GM19023 (cell line): ENCODE data around the gene MIPOL1.

Experiments used
- ATAC-seq: cut with Tn5 transposase; IDR thresholded peaks from one replicate; pipeline ENCODE4 v1.9.1; 2021; ENCODE audit warnings: mild to moderate bottlenecking, moderate library complexity; ENCODE audit not compliant: unreplicated experiment

MIPOL1 gene

GRCh38 chr14:37580146-37580545 lies 382.4 kb downstream of the MIPOL1 start:
- no peak for ATAC-seq

GRCh38 chr14:37583358-37584210 lies 385.8 kb downstream of the MIPOL1 start:
- ATAC-seq: no peak

GRCh38 chr14:37584211-37585100 lies 386.7 kb downstream of the MIPOL1 start:
- no peak for ATAC-seq

DNA sequence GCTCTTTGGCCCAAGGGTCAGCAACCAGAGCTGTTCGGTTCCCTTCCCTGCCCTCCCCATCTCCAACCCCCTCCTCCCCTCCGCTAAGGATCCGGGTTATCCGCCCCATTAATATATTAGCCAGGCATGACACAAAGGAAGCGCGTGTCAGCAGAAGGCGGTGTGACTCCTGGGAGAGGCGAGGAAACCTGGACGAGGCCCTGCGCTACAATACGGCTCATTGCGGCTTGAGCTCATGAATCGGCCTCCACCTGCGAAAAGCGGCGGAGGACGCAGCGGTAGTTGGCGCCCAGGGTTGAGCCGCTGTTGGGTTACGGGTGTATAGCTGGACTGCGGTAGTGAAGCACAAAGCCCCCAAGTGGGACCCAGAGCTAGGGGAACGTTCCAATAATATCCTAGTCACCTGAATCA lies 387.4 kb downstream of the MIPOL1 start:
- no peak for ATAC-seq

- no peak for ATAC-seq
Measured at GRCh38 chr14:37585971-37586796, 388.4 kb downstream of the MIPOL1 start.

GRCh38 chr14:37586797-37587130 lies 389.0 kb downstream of the MIPOL1 start:
- ATAC-seq: no peak

DNA sequence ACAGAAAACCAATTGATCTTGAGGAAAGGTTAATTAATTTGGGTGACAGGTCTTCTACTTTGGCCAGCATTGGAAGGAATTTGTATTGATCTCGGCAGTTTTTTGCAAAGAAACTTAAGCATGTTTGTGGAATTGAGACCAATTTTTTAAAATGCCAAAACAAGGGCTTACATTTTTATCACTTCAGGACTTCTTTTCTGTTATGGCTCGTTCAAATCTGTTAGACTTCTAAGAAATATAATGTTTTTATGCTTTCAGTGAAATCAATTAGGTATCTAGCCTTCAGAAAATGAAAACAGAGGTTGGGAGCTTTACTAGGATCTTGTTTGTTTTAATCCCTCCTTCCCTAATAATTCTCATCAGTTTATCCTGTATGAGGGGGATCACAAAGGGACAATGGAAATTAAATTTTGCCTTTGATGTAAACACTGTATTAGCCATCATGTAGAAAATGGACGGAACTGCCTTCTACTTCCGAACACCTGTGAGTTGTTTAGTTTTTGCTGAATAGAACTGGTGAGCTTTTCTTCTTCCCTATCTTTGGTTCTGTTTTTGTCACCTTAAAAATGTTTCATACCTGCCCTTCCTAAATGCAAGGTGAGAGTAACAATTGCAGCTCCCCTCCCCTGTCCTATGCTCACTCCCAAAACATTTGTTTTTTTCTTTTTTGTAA lies 389.5 kb downstream of the MIPOL1 start:
- ATAC-seq: no peak

DNA sequence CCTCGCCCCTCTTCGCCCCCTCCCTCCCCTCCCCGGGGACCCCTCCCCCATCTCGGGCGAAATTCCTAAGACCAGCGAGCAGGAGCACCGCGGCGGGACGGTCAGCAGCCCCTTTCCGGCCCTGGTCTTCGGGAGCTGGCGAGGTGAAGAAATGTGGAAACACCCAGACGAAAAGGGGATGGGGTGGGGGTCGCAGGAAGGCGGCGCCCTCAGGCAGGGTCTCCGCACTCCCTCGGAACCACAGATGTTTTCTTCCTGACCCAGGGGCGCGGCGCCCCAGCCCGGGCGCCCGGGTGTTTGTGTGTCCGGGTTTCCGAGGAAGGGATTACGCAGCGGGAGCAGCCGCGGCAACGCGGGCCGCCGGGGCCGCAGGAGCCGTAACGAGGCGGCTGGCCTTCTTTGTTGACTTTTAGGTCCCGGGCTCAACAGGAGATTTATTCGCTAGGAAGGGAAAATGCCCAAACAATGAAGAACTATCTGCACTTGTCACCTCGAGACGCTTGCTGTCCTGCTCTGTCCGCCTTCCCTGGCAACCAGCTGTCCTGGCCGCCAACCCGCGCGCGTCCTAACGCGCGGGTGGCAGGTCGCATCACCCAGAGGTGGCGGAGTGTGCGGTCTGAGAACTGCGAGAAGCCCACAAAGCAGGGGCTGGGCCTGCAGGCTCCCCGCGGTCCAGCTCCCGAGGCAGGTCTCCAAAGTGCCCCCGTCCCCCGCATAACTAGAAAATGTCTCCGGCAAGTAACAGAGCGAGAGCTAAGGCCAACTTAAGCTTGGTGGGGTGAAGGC lies 390.3 kb downstream of the MIPOL1 start:
- no peak for ATAC-seq

- ATAC-seq: no peak
Measured at GRCh38 chr14:37588667-37588955, 390.9 kb downstream of the MIPOL1 start.

DNA sequence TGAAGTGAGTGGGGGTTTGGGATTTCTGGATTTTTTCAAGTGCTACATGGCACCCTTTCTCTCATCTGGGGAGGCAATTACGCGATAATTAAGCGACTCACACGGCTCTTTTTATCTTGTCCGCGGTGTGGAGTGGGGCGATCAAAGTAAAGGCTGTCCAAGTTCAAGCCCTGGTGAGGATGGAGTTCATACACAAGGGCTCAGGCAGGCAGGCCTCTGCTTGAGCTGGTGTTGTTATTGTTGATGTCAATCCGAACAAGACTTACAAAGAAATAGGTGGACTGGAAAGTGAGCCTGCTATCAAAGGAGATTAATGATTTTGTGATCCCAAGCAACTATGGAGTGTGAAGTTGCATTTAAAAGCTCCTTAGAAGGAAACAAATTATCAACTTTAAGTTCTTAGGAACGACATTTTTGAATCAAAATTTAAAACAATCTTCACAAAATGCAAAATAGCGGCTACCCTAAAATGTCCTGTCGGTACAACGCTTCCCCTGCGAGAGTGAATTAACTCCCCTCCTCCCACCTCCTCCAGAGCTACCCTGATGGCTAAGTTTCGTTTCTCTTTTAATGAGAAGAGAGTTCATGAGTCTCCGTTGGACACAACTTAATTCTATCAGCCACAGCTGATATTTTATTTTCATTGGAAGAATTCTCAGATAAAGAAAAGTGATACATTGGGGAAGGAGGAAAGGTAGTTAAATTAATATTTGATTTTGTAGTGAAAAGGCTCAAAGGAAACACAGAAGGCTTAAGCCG lies 391.4 kb downstream of the MIPOL1 start:
- no peak for ATAC-seq

GRCh38 chr14:37589715-37590427 lies 392.1 kb downstream of the MIPOL1 start:
- no peak for ATAC-seq

- ATAC-seq: no peak
Measured at GRCh38 chr14:37590428-37591139, 392.8 kb downstream of the MIPOL1 start.

GRCh38 chr14:37591311-37591940 lies 393.7 kb downstream of the MIPOL1 start:
- ATAC-seq: no peak

DNA sequence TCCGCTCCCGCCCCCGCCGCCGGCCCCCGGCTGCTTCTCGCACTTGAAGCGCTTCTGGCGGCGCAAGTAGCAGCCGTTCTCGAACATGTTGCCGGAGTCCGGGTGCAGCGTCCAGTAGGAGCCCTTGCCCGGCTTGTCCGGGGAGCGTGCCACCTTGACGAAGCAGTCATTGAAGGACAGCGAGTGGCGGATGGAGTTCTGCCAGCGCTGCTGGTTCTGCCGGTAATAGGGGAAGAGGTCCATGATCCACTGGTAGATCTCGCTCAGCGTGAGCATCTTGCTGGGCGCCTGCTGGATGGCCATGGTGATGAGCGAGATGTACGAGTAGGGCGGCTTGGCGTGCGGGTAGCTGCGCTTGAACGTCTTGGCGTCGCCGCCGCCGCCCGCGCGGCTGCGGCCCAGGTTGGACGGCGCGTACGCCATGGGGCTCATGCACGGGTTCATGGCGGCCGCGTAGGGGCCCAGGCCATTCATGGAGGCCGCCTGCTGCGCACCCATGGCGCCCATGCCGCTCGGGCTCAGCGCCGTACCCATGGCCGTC lies 394.3 kb downstream of the MIPOL1 start:
- ATAC-seq: no peak

DNA sequence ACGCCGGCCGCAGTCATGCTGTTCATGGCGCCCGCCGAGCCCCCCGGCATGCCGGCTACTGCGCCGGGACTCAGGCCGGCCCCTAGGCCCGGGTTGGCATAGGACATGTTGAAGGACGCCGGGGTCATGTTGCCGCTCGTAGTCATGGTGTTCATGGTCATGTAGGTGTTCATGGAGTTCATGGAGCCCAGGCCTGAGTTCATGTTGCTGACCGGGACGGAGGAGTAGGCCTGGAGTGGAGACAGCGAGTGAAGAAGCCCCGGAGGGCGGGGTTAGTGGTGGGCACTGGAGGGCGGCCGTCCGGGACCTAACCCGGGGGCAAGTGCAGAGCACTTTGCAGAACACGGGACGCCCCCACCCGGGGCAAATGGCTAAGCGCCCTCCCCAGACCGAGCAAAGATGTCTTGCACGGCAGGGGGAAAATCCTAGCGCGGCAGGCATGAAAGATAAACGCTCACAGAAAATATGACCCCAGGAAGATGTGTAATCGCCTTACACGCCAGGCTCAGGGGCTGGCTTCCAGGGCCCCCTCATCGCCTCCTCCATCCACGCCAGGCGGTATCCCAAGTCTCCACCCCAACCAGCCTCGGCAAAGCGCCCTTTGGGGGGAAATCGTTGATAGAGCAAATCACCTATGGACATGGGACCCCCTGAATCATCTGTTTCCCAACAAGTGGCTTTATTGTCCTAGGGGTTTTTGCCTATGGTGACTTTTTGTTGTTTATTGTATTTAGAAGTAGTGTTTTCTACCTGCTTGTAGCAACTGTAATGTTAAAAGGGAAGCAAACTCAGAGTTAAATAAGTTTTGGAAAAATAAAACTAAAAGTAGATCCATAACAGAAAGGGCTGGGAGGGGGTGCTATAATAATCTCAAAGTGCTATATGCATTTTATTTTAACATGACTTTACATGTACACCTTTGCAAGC lies 395.0 kb downstream of the MIPOL1 start:
- ATAC-seq: no peak

DNA sequence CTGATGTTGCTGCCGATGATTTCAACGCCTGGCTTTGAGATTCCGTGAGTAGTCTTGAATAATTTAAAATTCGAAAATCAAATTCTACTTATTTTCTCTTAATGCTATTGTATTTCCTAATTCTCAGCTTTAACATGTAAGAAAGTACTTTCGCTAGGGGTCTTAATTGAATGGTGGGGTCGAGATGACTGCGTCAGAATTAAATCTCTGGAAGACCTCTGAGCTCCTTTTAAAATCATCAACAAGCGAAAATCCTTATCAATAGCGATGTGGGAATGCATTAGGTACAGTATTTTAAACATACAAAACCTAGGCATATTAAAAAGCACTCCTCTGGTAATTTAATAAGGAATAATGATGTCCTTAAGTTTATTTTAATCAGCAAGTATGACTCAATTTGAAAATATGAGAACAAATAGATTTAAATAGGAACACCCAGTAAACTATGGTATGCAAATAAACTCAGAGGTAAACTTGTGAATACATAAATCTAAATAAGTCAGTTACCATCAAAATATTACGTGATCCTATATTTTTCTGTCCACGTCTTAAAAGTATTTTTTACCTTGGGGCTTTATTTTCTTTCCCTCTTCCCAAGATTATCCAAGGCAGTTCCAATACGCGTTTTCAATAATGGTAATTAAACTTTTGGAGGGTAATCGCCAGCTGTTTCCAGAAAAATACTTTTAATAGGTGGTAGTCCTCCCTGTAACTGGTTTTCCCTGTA lies 395.9 kb downstream of the MIPOL1 start:
- ATAC-seq: no peak
